SK-N-MC (cell line): Measurements from ENCODE around the gene CNR2.
A peak's percentile ranks its signal among the peaks of the same experiment; 100 is the strongest.

ENCODE experiments used
- EZH2 ChIP-seq: fragments of 200-600 bp; sonication (generic); IDR thresholded peaks from one replicate; pipeline ENCODE4 v1.6.1; 2017; ENCODE audit warnings: antibody characterized with exemption
- FOXP2 ChIP-seq: optimal IDR thresholded peaks from 2 replicates; pipeline ENCODE3; 2011; ENCODE audit warnings: mild to moderate bottlenecking, moderate library complexity; ENCODE audit not compliant: insufficient read depth; ENCODE audit errors: extremely low read length, control extremely low read depth
- POLR2AphosphoS5 ChIP-seq: IDR thresholded peaks from 2 replicates; pipeline ENCODE4 v1.6.1; 2012; ENCODE audit warnings: mild to moderate bottlenecking, low read depth, low read length, borderline replicate concordance

DNA sequence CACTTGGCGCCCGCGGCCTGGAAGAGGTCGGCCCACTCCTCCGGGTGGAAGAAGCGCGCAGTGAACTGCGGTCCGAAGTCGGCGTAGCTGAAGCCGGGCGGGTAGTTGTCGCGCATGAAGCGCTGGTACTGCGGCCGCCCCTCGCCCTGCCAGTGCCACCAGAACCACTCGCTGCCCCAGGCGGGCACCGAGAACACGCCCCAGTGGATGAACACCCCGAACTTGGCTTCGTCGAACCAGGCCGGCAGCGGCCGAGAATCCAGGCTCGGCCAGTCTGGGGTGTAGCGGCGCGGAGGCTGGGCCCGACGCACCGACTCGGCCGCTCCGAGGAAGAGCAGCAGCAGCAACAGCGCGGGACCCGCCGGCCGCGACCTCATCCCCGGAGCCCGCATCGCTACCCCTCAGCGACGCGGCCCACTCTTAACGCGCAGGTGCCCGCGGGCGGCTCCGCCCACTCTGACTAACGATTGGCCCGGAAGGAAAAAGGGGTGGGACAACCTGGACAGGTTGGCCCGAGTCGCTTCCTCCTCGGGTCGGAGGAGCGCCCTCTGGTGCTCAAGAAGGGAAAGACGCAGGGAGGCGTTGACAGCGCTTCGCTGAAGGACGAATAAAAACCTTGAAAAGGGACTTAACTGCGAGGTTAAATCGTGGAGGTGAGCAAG, 45.1 kb downstream of the CNR2 start, which contains the start of gene FUCA1:
- TF ChIP-seq POLR2AphosphoS5 (peak; percentile 85), EZH2 (no peak), FOXP2 (peak; percentile 54)
